Eye (tissue), 1 donor: ENCODE data around the gene PCDHA5.
"Not testable (repeated sequence)": the region's sequence is repeated elsewhere in the genome, so short reads cannot be mapped to it uniquely, and the experiment has no call there.

ENCODE experiments used
- DNase-seq: peaks from one replicate; pipeline ENCODE4 v3.0.0-alpha.2; 2015

Gene PCDHA5

GRCh38 chr5:140827704-140828361 lies 6.4 kb downstream of the PCDHA5 start, which contains the start of gene PCDHA6:
TSS of gene PCDHA6 (plus strand) at chr5:140827960. CDS start at chr5:140828092, 132 bp downstream.
- DNase-seq: peak; percentile 14

DNA sequence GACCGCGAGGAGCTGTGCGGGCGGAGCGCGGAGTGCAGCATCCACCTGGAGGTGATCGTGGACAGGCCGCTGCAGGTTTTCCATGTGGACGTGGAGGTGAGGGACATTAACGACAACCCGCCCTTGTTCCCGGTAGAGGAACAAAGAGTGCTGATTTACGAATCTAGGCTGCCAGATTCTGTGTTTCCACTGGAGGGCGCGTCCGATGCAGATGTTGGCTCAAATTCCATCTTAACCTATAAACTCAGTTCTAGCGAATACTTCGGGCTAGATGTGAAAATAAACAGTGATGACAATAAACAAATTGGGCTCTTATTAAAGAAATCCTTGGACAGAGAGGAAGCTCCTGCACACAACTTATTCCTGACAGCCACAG lies 6.9 kb downstream of the PCDHA5 start:
- DNase-seq: peak; percentile 1

DNA sequence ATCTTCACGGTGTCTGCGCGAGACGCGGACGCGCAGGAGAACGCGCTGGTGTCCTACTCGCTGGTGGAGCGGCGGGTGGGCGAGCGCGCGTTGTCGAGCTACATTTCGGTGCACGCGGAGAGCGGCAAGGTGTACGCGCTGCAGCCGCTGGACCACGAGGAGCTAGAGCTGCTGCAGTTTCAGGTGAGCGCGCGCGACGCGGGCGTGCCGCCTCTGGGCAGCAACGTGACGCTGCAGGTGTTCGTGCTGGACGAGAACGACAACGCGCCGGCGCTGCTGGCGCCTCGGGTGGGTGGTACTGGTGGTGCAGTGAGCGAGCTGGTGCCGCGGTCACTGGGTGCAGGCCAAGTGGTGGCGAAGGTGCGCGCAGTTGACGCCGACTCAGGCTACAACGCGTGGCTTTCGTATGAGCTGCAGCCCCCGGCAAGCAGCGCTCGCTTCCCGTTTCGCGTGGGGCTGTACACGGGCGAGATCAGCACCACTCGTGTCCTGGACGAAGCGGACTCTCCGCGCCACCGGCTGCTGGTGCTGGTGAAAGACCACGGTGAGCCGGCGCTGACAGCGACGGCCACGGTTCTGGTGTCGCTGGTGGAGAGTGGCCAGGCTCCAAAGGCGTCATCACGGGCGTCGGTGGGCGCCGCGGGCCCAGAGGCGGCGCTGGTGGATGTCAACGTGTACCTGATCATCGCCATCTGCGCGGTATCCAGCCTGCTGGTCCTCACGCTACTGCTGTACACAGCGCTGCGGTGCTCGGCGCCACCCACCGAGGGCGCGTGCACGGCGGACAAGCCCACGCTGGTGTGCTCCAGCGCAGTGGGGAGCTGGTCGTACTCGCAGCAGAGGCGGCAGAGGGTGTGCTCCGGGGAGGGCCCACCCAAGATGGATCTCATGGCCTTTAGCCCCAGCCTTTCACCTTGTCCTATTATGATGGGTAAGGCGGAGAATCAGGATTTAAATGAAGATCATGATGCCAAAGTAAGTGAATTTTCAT lies 8.4 kb downstream of the PCDHA5 start:
- not testable (repeated sequence) for DNase-seq

DNA sequence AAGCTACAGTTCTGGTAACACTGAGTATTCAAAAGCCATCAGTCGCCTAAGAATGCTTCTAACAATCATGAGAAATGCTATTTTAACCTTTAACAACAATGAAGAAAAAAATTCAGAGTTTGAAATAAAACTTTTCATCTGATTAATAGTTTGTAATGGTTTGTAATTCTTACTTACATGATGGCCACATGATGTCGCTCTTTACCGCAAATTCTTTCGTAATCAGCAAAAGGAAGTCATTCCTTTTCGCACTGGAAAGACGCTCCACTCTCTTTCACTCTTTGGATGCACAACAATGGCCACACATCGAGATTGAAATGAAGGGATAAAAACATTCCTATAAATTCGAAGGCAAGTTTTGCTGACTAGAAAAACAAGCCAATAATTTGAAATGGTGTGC lies 12.6 kb downstream of the PCDHA5 start, which contains the start of gene PCDHA7:
Gene PCDHA7 (plus strand): TSS at position 277 of the 400 bp plus-strand sequence. CDS start 115 bp downstream, at position 392.
- peak; percentile 10 for DNase-seq

- DNase-seq: not testable (repeated sequence)
Observed at GRCh38 chr5:140834439-140835008, 13.1 kb downstream of the PCDHA5 start.

DNA sequence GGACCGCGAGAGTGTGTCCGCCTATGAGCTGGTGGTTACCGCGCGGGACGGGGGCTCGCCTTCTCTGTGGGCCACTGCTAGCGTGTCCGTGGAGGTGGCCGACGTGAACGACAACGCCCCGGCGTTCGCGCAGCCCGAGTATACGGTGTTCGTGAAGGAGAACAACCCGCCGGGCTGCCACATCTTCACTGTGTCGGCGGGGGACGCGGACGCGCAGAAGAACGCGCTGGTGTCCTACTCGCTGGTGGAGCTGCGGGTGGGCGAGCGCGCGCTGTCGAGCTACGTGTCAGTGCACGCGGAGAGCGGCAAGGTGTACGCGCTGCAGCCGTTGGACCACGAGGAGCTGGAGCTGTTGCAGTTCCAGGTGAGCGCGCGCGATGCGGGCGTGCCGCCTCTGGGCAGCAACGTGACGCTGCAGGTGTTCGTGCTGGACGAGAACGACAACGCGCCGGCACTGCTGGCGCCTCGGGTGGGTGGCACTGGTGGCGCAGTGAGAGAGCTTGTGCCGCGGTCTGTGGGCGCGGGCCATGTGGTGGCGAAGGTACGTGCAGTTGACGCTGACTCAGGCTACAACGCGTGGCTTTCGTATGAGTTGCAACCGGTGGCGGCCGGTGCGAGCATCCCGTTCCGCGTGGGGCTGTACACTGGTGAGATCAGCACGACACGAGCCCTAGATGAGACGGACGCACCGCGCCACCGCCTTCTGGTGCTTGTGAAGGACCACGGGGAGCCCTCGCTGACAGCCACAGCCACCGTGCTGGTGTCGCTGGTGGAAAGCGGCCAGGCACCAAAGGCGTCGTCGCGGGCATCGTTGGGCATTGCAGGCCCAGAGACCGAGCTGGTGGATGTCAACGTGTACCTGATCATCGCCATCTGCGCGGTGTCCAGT lies 14.5 kb downstream of the PCDHA5 start:
- no peak for DNase-seq

DNA sequence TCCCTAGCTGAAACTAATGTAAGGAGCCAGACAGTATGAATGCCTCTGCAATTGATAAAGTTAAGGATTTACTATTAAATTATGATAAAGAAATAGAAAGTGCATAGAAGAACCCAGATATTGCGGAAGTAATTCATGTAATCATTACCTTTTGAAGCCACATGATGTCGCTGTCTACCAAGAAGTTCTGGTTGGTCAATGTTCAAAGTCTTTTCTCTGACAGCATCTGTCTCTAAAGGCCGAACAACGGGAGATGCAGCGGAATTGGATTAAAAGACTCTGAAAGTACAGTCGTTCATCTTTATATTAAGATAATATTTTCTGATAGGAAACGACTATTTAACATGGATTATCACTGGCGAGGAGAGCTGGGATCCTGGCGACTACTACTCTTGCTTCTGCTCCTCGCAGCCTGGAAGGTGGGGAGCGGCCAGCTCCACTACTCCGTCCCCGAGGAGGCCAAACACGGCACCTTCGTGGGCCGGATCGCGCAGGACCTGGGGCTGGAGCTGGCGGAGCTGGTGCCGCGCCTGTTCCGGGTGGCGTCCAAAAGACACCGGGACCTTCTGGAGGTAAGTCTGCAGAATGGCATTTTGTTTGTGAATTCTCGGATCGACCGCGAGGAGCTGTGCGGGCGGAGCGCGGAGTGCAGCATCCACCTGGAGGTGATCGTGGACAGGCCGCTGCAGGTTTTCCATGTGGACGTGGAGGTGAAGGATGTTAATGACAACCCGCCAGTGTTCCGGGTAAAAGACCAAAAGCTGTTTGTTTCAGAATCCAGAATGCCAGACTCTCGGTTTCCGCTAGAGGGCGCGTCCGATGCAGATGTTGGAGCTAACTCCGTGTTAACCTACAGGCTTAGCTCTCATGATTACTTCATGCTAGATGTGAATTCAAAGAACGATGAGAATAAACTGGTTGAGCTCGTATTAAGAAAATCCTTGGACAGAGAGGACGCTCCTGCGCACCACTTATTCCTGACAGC lies 19.9 kb downstream of the PCDHA5 start, which contains the start of gene PCDHA8:
Gene PCDHA8 (plus strand): TSS at position 210 of the 985 bp plus-strand sequence. CDS start 135 bp downstream, at position 345.
- peak; percentile 2 for DNase-seq

DNA sequence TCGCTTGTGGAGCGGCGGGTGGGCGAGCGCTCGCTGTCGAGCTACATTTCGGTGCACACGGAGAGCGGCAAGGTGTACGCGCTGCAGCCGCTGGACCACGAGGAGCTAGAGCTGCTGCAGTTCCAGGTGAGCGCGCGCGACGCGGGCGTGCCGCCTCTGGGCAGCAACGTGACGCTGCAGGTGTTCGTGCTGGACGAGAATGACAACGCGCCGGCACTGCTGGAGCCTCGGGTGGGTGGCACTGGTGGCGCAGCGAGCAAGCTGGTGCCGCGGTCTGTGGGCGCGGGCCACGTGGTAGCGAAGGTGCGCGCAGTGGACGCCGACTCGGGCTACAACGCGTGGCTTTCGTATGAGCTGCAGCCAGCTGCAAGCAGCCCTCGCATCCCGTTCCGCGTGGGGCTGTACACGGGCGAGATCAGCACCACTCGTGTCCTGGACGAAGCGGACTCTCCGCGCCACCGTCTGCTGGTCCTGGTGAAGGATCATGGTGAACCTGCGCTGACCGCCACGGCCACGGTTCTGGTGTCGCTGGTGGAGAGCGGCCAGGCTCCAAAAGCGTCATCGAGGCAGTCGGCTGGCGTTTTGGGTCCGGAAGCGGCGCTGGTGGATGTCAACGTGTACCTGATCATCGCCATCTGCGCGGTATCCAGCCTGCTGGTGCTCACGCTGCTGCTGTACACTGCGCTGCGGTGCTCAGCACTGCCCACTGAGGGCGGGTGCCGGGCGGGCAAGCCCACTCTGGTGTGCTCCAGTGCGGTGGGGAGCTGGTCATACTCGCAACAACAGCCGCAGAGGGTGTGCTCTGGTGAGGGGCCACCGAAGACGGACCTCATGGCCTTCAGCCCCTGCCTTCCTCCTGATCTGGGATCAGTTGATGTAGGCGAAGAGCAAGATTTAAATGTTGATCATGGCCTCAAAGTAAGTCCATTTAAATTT lies 21.7 kb downstream of the PCDHA5 start:
- DNase-seq: no peak

GRCh38 chr5:140848139-140849102 lies 27.0 kb downstream of the PCDHA5 start, which contains the start of gene PCDHA9:
TSS of gene PCDHA9 (plus strand) at chr5:140848382. CDS start at chr5:140848496, 114 bp downstream.
- DNase-seq: peak; percentile 4

GRCh38 chr5:140849831-140850634 lies 28.6 kb downstream of the PCDHA5 start:
- not testable (repeated sequence) for DNase-seq

GRCh38 chr5:140855772-140856674 lies 34.6 kb downstream of the PCDHA5 start, which contains the start of gene PCDHA10:
TSS of gene PCDHA10 (plus strand) at chr5:140855897. CDS start at chr5:140856049, 152 bp downstream.
- DNase-seq: peak; percentile 25

DNA sequence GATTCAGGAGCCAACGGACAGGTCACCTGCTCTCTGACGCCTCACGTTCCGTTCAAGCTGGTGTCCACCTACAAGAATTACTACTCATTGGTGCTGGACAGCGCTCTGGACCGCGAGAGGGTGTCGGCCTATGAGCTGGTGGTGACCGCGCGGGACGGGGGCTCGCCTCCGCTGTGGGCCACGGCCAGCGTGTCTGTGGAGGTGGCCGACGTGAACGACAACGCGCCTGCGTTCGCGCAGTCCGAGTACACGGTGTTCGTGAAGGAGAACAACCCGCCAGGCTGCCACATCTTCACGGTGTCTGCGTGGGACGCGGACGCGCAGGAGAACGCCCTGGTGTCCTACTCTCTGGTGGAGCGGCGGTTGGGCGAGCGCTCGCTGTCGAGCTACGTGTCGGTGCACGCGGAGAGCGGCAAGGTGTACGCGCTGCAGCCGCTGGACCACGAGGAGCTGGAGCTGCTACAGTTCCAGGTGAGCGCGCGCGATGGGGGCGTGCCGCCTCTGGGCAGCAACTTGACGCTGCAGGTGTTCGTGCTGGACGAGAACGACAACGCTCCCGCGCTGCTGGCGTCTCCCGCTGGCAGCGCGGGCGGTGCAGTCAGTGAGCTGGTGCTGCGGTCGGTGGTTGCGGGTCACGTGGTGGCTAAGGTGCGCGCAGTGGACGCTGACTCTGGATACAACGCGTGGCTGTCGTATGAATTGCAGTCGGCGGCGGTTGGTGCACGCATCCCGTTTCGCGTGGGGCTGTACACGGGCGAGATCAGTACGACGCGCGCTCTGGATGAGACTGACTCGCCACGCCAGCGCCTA lies 36.0 kb downstream of the PCDHA5 start:
- no peak for DNase-seq

GRCh38 chr5:140857987-140858240 lies 36.5 kb downstream of the PCDHA5 start:
- no peak for DNase-seq

- no peak for DNase-seq
Observed at GRCh38 chr5:140862441-140863295, 41.3 kb downstream of the PCDHA5 start.
